ENCODE measurements around the gene OASL. TPM values are rescaled to one million over a fixed set of nuclear protein-coding genes. Genes with fewer than 3 reads are reported as not detected.

The OASL gene
- total and polyA plus RNA-seq, 10 of the 15 experiments (the other 5 are each of a cell fraction or from before 2014, with no cell fraction given), result 2.3 to 9.1 (median 2.7) TPM

GRCh38 chr12:121025442-121026226, 13.4 kb downstream of the OASL start:
- ChIA-PET POLR2A (interaction anchor here (0.6 kb wide), 2 partner anchors 36 to 634 kb away, joined by 3 to 5 read pairs; no protein-coding TSS in a partner anchor), CTCF (interaction anchor here (1.0 kb wide), 1 partner anchor 35 kb away, joined by 3 read pairs; no protein-coding TSS in a partner anchor), RAD21 (ENCODE audit: unreplicated experiment) (no interaction called here), SMC1A (ENCODE audit: uncharacterized antibody, unreplicated experiment) (no interaction called here)
- Histone ChIP-seq H3K4me3 (no peak overlapping the region), H3K9ac (ENCODE audit: control insufficient read depth, insufficient read depth, low read length) (no peak overlapping the region), H3K9me3 (replicated peaks; ENCODE audit: control insufficient read depth, insufficient read depth, low read length) (no peaks in the 10 kb centered on the region), H3K79me2 (ENCODE audit: control insufficient read depth, insufficient read depth, low read length) (no peaks in the 10 kb centered on the region), H3K27me3 (replicated peaks in 1 of 2; ENCODE audit: control insufficient read depth in 2 of 2, insufficient read depth in 2 of 2, low read length in 1 of 2) (no peaks in the 10 kb centered on the region), H3K4me2 (ENCODE audit: control insufficient read depth, insufficient read depth) (no peak overlapping the region), H3K27ac (ENCODE audit: control insufficient read depth, insufficient read depth) (no peak overlapping the region), H2AFZ (ENCODE audit: control insufficient read depth, low read depth, low read length) (no peak overlapping the region), H3K36me3 (ENCODE audit: control insufficient read depth in 2 of 2, insufficient read depth in 2 of 2, low read length in 1 of 2) (no peaks in the 10 kb centered on the region), H3K4me1 (ENCODE audit: control insufficient read depth, insufficient read depth, low read length) (no peaks in the 10 kb centered on the region), H4K20me1 (ENCODE audit: control insufficient read depth, insufficient read depth) (no peaks in the 10 kb centered on the region)
- intact Hi-C loops (cut with micrococcal nuclease; ENCODE audit: unreplicated experiment) (no loop called here), in situ Hi-C loops (cut with MboI) (no loop called here)
- BruUV-seq (replicated peaks), result no TSS peak
- DNase-seq (ENCODE audit: low read depth, low spot score), result no peak
- 73% methylated on average over 11 of the region's 11 CpGs for WGBS (ENCODE audit: insufficient coverage, insufficient replicate concordance, low lambda C conversion rate, missing lambda C conversion rate)
- ATAC-seq, result no peak
- TF ChIP-seq IRF4 (IDR thresholded peaks at IDR 0.05; ENCODE audit: low read depth, low read length), result no peak
- TF ChIP-seq ELK1 (IDR thresholded peaks at IDR 0.05; ENCODE audit: low read depth, low read length), result no peak
- TF ChIP-seq REST (IDR thresholded peaks at IDR 0.05; ENCODE audit: low read depth, low read length), result no peak
- TF ChIP-seq RELB (IDR thresholded peaks at IDR 0.05; ENCODE audit: low read depth), result no peak
- TF ChIP-seq PBX3 (IDR thresholded peaks at IDR 0.05; ENCODE audit: insufficient replicate concordance, low read depth, low read length), result no peak
- TF ChIP-seq NBN (IDR thresholded peaks at IDR 0.05), result no peak
- no peak for TF ChIP-seq ZBED1 (IDR thresholded peaks at IDR 0.05; ENCODE audit: borderline replicate concordance)
- no peak for TF ChIP-seq IRF5 (IDR thresholded peaks at IDR 0.05; ENCODE audit: borderline replicate concordance)
- TF ChIP-seq RAD21 (IDR thresholded peaks at IDR 0.05; ENCODE audit: insufficient read depth, low read depth, low read length), result no peak
- no peak for TF ChIP-seq TBL1XR1 (IDR thresholded peaks at IDR 0.05; ENCODE audit: low read depth, low read length)
- FAIRE-seq, result no peak

Measured in GM12878 (cell line).